Measurements from ENCODE around the gene SPACDR.

SPACDR gene

GRCh38 chr7:100433592-100434296 is 30.3 kb downstream of the SPACDR start:
- no peak for DNase-seq

DNA sequence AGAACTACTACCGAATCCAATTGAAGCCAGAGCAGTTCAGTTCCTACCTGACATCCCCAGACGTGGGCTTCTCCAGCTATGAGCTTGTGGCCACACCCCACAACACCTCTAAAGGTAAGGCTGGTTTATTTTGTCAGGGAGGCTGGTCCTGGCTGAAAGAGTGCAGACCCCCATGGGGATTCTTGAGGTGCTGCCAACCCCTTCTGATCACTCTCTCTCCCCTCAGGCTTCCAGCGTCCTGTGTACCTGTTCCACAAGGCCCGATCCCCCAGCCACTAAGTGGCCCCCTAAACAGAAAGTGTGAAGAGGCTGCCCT is 30.8 kb downstream of the SPACDR start:
- no peak for DNase-seq

GRCh38 chr7:100432621-100433275 is 31.3 kb downstream of the SPACDR start:
- no peak for DNase-seq

DNA sequence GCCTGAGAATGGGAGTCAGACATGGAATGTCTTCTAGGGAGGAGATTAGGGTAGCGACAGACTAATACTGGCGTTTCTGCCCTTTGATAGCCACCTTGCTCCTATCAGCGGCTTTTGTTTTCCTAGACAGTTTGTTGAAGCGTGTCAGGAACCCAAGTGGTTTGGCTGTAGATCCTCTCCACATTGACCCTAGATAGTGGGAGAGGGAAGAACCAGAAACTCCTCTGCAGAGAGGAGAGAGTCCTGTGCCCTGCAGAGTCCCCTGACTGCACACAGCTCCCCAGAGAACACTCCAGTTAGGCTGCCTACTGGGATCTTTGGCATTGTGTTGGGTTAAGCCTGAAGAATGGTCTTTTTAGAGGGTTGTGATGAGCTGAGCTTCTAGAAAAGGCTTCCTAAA is 32.0 kb downstream of the SPACDR start:
- DNase-seq, result no peak

GRCh38 chr7:100431286-100431735 is 32.7 kb downstream of the SPACDR start:
- DNase-seq, result no peak

DNA sequence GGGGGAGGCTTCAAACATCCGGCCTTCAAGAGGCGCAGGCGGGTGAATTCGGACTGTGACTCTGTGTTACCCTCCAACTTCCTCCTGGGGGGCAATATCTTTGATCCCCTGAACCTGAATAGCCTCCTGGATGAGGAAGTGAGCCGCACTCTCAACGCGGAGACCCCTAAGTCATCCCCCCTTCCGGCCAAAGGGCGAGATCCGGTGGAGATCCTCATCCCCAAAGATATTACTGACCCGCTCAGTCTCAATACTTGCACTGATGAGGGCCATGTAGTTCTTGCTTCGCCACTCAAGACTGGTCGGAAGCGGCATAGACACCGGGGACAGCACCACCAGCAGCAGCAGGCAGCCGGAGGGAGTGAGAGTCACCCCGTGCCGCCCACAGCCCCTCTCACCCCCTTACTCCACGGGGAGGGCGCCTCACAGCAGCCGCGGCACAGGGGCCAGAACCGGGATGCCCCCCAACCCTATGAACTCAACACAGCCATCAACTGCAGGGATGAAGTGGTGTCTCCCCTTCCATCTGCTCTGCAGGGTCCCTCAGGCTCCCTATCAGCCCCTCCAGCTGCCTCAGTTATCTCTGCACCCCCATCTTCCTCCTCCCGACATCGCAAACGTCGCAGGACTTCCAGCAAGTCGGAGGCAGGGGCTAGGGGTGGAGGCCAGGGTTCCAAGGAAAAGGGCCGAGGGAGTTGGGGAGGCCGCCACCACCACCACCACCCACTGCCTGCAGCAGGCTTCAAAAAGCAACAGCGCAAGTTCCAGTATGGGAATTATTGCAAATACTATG is 33.4 kb downstream of the SPACDR start:
- peak in 4 of 6 experiments; percentile 15 to 48 (median 38) for DNase-seq

- DNase-seq, result peak; percentile 93 to 99 (median 96)
These were observed 34.2 kb downstream of the SPACDR start, which contains the start of gene MEPCE for GRCh38 chr7:100429637-100430492. Gene MEPCE, plus strand, starts transcription at chr7:100429831. Its CDS starts 188 bp downstream, at chr7:100430019.

- DNase-seq, result peak; percentile 99 to 100 (median 100)
These were observed 35.0 kb downstream of the SPACDR start for GRCh38 chr7:100428967-100429636.

GRCh38 chr7:100428199-100428966 is 35.7 kb downstream of the SPACDR start, which contains the start of gene ZCWPW1:
Gene ZCWPW1, minus strand, starts transcription at chr7:100428703. Its CDS starts 8,054 bp downstream, at chr7:100420649.
- peak; percentile 95 to 99 (median 96) for DNase-seq

DNA sequence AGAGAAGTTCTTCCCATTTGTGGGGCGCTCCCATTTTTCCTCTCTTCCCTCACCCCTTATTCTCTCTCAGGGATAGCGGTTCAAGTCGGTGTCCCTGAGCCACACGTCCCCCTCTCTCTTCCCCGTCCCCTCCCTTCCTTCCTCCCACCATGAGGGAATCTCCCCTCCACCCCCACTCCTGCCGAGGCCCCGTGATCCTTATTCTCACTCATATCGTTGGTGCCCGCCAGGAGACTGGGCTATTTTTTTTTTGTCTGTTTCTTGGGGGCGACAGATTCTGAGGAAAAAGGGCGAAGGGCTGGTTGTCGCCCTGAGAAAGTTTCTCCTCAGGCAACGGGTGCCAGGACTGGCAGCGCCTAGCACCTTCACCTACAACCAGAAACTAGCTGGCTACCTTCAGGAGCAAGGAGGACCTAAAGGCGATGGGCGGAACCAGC is 36.3 kb downstream of the SPACDR start:
- no peak for DNase-seq

DNA sequence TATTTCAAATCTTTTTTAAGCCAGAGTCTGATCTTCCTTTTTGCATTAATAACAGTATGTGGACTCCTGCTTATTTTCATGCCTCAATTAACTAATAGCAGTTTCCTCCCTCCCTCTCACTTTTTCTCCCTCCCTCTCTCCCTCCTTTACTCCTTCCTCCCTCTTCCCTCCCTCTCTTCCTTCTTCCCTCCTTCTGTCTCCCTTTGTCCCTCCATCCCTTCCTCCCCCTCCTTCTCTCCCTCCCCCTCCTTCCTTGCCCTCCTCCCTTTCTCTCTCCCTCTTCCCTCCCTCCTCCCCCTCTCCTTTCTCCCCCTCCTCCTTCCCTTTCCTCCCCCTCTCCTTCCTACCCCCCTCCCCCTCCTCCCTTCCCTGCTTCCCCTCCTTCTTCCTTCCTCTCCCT is 37.5 kb downstream of the SPACDR start:
- DNase-seq, result no peak

GRCh38 chr7:100425347-100425746 is 38.7 kb downstream of the SPACDR start:
- no peak for DNase-seq

GRCh38 chr7:100423315-100423714 is 40.7 kb downstream of the SPACDR start:
- DNase-seq, result no peak

DNA sequence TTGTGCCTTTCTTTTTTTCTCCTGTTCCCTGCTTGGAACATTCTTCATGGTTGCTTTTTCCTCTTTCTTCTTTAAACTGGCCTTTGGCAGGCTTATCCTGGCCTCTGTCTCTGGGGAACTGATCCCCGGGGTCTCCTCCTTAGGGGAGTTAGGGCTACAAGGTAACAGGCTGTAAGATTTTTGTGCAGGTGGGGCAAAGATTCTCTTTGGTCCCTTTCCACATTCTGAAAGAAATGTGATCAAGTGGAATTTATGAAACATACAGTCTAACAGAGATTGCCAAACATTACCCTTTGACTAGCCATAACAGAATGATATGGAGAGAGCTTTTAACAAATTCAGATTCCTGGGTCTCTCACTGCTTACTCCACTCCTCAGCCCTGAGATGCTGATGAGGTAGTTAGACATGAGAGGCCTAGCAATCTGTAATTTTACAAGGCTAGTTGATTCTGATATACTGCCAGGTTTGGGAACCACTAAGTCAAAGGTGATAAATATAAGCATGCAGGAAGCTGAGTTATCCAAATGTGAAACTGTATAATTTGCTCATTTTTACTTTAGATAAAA is 44.3 kb downstream of the SPACDR start:
- DNase-seq, result no peak

DNA sequence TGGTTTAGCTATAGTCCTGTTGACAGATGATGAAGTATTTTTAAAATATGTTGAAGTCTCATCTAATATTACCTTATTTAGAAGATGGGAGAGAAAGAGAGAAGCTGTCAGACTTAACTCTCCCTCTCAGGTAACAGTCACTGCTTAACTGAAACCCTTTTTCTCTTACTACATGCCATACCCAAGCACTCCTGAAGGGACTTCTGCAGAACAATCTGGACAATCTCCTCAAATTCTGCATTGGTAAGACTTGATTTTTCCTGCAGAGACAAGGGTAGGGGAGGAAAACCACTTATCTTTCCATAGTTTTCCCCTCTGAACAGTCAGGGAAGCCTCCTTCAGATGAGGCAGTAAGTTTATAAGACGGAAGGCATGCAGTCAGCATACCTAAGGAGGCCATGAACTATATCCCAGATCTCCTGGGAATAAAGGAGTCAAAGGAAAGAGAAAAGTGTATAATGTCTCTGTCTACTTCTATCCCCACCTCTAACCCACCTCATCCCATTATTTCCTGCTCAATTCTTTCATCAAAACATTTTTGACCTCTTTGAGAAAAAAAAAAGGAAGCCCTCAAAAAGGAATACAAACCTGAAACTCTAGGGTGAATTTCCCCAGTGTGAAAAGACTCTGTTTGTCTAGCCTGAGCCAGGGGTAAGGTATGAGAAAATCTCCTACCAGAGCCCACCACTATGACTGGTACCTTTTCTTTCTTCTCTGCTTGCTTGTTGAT is 45.0 kb downstream of the SPACDR start:
- DNase-seq, result no peak

DNA sequence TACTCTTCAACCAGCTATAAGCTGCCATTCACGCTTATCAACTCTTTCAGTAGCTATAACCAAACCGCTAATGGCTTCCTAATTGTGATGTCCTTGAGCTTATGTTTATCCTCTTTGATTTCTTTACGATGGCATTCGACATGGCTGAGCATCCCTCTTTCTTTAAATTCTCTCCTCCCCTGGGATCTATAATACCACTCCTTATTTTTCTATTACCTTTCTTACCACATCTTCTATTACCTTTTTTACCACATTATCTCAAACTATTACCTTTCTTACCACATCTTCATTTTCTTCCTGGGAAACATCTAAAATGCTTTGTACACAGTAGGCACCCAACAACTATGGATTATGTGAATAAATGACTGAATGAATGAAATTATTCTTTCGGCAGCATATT is 48.6 kb downstream of the SPACDR start:
- no peak for DNase-seq

GRCh38 chr7:100413889-100414288 is 50.2 kb downstream of the SPACDR start:
- DNase-seq, result no peak

DNA sequence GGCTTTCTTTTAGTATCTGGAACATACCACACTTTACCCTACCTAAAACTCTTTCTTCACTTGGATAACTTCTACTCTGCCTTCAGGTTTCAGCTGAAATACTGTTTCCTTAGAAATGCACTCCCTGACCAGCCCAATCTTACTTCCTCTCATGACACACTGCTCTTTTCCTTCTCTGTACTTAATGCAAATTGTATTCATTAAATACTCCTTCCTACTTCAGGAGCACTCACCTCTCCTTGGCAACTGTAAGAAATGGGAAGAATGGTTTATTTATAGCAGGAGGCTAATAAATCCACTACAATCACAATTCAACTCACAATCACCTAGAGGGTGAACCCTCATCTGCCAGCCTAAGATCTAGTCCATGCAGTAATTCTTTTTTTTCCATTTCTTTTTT is 50.7 kb downstream of the SPACDR start:
- no peak for DNase-seq

GRCh38 chr7:100411101-100411500 is 53.0 kb downstream of the SPACDR start:
- no peak for DNase-seq
